GM19035 (cell line): ENCODE data around the gene UGCG.
"Not testable (repeated sequence)": the region's sequence is repeated elsewhere in the genome, so short reads cannot be mapped to it uniquely, and the experiment has no call there.

ENCODE experiments used
- ATAC-seq: cut with Tn5 transposase; IDR thresholded peaks from one replicate; pipeline ENCODE4 v1.9.1; 2021; ENCODE audit not compliant: unreplicated experiment

UGCG gene

DNA sequence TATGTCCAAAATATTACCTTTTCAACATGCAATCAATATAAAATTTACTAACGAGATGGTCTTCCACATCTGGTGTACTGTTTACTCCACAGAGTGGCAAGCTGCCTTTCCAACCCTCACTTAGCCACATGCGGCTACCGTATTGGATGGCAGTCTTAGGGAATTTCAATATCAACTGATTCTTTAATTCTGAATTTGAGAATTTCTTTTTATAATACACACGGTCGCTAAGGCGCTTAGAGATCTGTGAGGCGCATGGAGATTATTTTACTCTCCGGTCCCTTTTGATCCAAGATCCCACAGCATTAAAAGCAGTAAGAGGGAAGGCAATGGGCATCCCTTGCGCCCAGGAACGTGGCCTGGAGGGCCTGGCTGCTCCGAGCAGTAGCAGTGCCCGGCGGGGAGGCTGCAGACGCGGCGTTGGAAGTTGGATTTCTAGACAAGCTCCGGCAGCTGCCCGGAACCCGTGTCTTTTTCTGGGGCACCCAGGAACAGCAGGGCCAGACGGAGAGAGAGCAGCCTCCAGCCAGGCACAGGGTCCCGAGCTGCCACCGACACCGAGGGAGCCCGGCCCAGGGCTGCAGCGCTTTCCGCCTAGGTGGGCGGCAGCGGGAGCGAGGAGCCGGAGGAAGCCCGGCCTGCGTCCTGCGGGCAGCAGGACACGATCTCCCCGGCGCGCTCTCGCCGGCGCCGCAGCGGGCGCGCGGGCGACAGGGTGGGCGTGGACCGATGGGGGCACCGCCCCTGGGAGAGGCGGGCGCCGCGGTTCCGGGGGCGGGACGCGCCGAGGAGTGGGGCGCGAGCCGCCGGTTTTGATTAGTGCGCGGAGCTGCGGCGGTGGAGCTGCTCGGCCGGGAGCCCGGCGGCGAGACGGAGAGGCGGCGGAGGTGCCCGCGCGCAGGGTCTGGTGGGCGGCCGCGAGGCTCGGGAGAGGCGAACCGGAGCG lies at the start of gene UGCG:
UGCG (plus strand) TSS at position 819 of the 946 bp plus-strand sequence. CDS start 402 bp downstream, outside the sequence.
- ATAC-seq, result peak; percentile 80

DNA sequence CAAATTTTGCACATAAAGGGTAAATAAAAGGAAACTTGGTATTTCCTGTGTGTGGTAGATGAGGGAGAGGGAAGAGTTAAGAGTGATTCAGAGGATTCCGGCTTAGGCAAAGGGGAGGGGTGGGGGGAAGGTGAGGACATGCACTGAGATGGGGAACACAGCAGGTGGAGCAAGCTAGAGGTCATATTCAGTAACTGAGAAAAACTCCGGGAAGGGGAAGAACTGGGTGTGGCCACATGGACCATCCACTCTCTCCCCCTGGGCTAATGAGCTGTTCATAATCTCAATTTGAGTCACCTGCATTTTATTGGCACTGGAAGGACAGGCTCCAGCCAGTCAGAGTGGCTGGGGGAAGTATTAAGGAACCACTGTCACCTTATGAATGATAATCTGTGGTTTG lies 45.1 kb upstream of the UGCG start:
- ATAC-seq, result no peak

DNA sequence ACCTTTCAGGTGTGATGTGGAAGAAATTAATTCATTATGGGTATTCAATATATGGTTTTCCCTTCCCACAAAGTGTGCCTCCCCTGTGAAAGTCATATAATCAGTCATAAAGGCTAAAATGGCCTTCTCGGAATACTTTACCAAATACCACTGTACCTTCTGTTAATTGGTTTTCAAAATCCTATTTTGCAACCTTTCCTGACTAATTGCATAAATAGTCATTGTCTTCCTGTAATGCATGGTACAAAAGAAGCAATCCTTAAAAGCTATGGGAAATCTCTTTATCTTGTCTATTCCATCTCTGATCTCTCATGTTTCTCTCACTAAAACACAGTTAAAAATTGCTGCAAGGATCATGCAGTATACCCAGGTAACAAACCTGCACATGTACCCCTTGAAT lies 44.3 kb upstream of the UGCG start:
- no peak for ATAC-seq

DNA sequence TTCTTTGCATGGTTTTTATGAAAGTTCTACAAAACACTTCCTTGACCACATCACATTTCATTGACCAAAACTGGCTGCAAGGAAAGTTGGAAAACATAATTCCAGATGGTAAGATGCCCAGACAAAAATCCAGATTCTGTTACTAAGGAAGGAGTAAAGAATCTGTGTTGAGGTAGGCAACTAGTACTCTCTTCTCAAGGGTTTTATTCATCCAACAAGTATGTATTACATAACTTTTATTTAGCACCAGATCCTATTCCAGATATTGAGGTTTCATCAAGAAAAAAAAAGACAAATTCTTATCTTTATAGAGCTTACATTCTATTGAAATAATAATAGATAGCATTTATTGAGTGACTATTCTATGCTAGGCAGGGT lies 43.2 kb upstream of the UGCG start:
- ATAC-seq, result no peak

DNA sequence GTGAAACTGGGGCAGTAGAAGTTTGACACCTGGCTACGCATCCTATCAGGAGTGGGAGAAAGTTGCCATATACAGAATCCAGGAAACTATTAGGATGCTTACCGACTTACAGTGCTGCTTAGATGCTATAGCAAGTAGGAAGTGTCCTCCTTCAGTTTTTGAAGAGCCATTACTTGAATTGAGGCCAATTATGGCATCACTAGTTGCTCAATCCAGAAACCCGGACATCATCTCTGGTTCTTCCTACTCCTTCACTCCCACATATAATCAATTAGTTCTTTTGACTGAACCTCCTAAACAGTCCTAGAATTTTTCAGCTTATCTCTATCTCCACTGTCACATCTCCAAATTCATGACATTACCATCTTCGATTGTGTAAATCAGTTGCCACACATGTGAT lies 41.8 kb upstream of the UGCG start:
- no peak for ATAC-seq

DNA sequence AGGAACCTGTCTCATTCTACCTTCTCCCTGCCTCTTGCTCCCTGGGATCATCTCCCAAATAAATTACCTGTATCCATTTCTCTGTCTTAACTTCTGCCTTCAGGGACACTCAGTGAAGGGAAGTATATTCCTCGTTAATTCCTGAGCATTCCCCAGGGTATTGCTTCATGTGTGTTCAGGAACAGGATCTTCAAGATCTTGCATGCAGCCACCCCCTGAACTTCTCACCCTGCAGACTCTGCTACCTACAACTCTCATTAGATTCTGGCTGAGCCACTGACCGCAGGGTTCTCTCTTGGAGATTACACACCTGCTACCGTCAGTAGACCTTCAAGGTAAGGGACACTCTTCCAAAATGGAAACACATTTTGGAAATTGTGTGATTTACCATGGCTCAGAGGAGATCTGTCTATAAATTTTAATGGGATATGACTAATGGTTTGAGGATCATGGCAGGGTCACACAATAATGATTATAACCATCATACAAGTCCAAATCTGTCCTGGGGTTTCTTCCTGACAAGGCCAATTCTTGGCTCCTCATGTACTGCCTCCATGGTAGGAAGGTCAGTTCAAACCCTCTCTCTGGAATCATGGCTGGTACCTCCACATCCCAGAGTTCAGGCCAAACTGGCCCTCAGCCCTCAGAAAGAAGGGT lies 38.9 kb upstream of the UGCG start:
- ATAC-seq, result no peak

DNA sequence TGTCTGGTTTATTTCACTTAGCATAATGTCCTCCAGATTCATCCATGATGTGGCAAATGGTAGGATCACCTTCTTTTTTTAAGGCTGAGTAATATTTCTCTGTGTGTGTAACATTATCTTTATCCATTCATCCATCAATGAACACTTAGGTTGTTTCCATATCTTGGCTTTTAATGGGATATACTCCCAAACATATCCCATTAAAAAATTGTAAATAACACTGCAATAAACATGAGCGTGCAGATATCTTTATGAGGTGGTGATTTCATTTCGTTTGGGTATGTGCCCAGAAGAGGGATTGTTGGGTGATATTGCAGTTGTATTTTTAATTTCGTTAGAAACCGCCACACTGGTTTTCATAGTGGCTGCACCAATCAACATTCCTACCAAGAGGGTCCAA lies 36.2 kb upstream of the UGCG start:
- ATAC-seq, result no peak

DNA sequence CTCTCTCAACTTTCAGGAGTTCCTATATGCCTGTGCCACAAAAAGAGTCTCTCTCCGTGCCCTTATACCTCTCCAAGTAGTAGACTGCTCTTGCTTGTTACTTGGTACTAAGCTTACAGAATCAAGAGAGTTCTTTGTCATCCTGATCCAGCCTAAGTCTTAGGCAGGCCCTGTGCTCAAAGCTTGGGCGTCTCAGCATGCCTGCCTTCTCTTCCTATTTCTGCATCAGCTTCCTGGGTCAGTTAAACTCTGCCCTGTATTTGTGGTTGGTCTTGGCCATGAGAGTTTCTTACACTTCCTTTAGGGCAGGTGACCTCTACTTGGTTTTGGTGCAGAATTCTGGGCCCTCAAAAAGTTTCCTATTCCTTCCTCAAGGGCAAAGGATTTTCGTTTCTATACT lies 33.0 kb upstream of the UGCG start:
- ATAC-seq, result no peak

DNA sequence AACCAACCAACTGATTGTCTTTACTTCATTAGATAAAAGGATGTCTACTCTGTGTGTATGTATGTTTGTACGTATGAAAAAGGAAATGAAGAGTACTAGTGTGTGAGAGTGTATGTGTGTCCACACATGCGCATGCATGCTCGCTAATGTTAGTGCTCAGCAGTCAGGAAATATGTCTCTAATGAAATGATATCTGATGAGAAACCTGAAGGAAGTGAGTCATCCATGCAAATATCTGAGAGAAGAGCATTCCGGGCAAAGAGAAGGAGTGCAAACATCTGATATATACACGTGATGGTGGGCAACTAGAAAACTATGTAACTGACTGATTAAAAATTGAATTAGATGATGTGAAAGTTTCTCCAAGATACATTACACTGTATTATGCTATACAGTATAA lies 29.6 kb upstream of the UGCG start:
- no peak for ATAC-seq

DNA sequence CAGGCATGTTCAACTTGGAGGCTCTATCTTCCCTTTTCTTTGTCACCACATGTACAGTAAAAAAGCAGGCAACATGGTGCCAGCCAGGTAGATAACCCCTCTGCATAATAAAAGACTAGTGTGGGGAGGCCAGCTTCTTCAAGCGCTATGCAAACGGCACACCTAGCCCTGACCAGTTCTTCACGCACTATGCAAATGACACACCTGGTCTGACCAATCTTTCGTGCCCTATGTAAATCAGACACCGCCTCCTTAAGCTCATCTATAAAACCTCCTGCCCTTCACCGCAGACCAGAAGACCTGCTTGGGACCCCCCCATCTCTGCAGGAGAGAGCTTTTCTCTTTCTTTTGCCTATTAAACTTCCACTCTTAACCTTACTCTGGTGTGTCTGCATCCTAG lies 28.1 kb upstream of the UGCG start:
- no peak for ATAC-seq

DNA sequence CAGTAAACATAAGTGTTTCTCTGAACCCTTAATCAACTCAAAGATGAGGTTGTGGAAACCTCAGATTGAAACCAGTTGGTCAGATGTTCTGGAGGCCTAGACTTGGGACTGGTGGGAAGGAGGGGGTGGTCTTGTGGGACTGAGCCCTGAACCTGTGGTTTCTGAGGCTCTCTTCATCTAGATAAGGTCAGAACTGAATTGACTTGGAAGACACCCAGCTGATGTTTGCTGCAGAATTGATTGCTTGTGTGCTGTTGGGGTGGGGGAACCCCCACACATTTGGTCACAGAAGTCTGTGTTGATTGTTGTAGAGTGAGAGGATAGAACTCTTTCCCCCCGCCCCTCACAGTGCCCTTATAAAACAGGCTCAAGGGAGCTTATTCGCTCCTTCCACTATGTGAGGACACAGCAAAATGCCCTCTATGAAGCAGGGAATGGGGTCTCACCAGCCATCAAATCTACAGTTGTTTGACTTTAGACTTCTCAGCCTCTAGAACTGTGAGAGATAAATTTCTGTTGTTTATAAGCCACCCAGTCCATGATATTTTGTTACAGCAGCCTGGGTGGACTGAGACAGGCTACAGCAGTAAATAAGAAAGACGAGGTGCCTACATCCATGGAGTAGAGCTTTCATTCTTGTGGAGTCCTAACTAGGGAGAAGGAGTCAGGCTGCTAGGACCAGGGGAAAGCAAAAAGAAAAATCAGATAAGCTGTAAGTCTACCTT lies 25.7 kb upstream of the UGCG start:
- no peak for ATAC-seq

DNA sequence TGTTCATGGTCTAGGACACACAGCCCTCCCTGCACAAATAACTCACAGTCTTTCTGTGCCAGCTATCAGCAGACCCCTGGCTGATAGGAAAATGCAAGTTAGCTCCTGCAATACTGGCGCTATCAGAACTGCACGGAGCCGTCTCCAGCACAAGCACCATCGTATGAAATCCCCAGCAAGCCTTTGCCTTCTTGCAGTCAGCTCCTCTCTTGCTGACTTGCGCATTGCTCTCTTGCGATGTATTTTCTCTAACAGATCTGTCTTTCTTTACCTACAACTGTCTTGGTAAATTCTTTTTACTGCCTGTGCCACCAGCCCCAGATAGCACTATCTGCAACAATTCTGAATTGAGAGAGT lies 25.1 kb upstream of the UGCG start:
- ATAC-seq, result no peak

DNA sequence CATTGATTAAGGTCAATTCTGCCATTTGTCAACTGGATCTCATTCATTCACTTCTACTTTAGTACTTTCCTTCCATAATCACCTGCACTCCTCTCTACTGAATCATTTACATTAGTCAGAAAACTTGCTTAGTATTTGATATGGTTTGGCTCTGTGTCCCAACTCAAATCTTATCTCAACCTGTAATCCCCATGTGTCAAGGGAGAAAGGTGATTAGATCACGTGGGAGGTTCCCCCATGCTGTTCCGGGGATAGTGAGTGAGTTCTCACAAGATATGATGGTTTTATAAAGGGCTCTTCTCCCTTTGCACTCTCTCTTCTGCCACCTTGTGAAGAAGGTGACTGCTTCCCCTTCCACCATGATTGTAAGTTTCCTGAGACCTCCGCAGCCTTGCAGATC lies 23.7 kb upstream of the UGCG start:
- ATAC-seq, result no peak

DNA sequence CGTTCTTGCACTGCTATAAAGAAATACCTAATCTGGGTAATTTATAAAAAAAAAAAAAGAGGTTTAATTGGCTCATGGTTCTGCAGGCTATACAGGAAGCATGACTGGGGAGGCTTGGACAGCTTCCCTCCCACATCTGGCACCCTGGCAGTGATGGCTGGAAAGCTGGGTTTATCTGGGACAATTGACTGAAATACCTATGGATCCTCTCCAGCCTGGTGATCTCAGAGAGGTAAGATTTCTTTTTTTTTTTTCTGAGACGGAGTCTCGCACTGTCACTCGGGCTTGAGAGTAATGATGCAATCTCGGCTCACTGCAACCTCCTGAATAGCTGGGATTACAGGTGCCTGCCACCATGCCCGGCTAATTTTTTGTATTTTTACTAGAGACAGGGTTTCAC lies 22.7 kb upstream of the UGCG start:
- ATAC-seq, result no peak

DNA sequence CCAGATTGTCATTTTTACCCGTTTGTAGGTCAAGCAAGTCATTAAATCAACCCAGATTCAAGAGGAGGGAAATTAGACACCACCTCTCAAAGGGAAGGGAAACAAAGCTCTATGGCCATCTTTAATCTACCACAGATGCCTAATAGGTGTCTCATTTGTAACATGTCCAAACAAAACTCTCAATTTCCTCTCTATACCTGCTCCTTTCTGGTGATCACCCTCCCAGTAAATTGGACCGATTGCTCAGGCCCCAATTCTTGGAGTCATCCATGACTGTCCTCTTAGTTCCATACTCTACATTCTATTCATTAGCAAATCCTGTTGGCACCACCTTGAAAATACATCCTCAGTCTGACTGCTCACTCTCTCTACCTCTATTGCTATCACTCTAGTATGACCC lies 22.1 kb upstream of the UGCG start:
- ATAC-seq, result no peak

DNA sequence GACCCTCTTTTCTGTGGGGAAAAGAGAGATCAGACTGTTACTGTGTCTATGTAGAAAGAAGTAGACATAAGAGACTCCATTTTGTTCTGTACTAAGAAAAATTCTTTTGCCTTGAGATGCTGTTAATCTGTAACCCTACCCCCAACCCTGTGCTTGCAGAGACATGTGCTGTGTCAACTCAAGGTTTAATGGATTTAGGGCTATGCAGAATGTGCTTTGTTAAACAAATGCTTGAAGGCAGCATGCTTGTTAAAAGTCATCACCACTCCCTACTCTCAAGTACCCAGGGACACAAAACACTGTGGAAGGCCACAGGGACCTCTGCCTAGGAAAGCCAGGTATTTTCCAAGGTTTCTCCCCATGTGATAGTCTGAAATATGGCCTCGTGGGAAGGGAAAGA lies 21.3 kb upstream of the UGCG start:
- ATAC-seq, result not testable (repeated sequence)

DNA sequence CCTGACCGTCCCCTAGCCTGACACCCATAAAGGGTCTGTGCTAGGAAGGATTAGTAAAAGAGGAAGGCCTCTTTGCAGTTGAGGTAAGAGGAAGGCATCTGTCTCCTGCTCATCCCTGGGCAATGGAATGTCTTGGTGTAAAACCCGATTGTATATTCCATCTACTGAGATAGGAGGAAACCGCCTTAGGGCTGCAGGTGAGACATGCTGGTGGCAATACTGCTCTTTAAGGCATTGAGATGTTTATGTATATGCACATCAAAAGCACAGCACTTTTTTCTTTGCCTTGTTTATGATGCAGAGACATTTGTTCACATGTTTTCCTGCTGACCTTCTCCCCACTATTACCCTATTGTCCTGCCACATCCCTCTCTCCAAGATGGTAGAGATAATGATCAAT lies 20.9 kb upstream of the UGCG start:
- ATAC-seq, result not testable (repeated sequence)

DNA sequence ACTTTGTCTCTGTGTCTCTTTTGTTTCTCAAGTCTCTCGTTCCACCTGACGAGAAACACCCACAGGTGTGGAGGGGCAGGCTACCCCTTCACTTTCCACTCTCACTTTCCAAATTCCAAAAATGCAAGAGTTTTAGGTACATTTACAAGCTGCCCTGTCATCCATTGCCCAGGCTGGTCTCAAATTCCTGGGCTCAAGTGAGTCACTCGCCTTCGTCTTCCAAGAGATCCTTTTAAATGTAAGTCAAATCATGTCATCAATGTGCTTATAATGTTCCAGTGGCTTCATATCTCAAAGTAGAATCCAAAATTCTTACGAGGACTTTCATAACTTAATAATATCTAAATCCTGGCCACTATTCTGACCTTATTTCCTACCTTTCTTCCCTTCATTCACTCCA lies 20.4 kb upstream of the UGCG start:
- ATAC-seq, result no peak

DNA sequence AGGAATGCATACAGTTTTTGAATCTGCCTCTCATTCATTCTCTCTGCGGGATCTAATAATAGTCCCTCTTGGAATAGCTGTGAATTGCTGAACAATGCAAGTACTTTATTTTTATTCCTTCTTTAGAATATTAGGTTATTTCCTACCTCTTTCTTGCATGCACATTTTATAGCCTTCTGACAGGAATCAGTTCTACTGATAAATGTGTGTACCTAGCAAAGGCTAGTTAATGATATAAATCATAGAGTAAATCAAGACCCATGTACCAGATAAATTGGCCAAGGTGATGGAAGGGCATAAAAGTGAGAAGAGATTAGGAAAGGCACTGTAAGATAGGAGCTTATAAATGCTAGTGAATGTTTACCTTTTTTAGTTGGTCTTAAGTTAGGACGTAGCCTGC lies 19.2 kb upstream of the UGCG start:
- no peak for ATAC-seq

DNA sequence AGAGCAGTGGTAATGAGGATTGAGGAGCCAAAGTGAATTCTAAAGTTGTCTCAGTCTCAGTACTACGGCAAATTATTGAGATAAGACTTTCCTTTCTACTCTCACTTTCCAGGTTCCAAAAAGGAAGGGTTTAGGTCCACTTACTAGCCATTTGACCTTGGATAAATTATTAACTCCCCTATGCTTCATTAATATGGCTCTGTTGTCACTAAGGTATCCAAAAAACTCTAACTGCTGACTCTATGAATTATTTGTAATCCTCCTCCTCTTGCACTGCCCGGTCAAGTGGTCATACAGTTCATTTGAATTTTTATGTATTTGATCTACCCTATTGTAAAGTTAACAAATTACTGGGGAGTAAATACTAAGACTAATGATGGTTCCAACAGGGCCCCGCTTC lies 17.7 kb upstream of the UGCG start:
- ATAC-seq, result no peak

DNA sequence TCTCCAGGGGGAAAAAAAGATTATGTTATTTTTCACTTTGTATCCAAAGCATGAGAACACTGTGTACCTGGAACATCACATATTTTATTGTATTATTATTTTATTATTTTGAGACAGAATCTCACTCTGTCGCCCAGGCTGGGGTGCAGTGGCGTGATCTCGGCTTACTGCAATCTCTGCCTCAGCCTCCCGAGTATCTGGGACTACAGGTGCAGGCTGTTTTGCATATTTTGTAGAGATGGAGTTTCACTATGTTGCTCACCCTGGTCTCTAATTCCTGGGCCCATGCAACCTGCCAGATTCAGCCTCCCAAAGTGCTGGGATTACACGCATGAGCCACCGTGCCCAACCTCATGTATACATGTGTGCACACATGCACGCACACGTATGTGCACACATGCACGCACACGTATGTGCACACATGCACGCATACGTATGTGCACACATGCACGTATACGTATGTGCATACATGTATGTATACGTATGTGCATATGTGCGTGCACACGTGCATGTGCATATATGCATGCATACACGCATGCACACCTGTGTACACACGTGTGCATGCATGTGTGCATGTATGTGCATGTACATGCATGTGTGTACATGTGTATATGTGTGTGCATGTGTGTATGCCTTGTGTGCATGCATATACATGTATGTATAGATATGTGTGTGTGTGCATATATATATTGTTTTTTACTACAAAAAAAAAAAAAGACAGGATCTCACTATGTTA lies 9.5 kb upstream of the UGCG start:
- ATAC-seq, result no peak
